ENCODE results near the gene SMC1A.
"Not testable (repeated sequence)": the region's sequence is repeated elsewhere in the genome, so short reads cannot be mapped to it uniquely, and the experiment has no call there.

SMC1A gene

DNA sequence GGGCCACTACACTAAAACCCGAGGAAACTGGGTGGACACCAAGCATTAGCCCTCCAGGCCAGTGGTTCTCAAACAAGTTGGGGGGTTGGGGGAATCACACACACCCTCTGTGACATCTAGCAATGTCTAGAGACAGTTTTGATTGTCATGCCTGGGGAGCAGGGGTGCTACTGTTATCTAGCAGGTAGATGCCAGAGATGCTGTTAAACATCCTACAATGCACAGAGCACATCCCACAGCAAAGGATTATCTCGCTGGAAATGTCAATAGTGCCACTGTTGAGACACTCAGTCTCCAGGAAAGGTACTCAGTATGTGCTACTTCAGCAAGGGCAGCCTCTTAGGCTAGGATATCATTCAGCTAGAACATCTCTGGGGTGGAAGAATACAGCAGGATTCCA is 1.3 kb downstream of the SMC1A start:
- DNase-seq = no peak

DNA sequence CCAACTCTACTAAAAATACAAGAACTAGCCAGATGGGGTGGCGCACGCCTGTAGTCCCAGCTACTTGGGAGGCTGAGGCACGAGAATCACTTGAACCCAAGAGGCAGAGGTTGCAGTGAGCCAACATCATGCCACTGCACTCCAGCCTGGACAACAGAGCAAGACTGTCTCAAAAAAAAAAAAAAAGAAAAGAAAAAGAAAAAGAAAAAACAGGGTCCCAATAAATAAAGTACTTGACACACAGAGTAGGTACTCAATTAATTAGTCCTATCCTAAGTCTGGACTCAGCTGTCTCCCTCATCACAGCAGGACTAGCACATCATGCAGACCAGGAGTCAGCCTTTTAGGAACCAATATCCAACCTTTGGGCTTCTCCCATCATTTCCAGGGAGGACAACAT is 2.1 kb downstream of the SMC1A start:
- DNase-seq = not testable (repeated sequence)

DNA sequence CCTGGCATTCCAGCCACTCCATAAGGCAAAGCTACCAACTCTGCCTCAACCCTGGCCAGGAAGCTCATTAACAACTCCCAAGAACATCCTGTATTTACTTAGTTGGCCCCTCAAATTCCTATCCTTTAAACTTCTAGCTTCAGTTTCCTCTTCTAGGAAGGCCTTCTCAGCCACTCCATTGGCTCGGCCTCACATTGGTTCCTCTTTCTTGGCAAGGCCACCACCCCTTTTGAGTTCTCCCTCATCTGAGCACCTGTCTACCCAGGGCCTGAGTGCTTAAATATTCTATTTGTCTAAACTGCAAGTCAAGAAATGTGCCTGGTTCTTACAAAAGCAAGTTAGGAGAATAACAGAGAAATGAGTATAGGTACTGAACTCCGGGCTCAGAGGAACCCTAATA is 10.0 kb downstream of the SMC1A start:
- no peak for DNase-seq

DNA sequence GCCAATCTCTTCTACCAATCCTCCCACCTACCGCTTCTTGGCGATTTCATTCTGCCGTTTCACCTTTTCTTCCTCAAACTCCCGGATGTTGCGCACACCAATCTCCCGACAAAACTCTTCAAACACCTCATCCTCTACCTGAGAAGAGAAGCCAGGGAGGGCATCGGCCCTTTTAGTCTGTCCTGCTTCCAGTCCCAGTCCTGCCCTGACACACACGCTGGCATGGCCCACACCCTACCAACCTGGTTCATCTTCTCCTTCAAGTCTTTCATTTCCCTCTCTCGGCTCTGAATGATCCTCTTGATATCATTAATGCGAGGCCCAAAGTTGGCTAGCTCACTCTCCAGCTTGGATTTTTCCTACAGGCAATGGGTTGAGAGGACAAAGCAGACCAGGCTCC is 18.9 kb downstream of the SMC1A start:
- no peak for DNase-seq

DNA sequence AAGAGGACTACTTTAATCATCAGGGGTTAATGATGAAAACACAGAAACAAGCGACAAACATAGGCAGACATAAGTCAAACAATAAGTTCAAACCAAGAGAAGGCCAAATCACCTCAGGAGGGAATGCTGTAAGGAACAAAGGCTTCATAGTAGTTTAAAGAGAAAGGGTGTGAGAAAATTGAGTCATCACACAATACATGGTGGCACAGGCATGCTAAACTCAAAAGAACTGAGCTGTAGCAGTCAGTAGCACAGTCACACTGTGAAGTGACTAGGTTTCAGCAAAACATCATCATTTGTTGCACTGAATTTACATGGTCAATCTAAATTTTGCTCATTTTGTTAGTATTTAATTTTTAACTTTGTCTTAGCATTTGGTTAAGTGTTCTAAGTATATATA is 24.2 kb downstream of the SMC1A start:
- DNase-seq = no peak

DNA sequence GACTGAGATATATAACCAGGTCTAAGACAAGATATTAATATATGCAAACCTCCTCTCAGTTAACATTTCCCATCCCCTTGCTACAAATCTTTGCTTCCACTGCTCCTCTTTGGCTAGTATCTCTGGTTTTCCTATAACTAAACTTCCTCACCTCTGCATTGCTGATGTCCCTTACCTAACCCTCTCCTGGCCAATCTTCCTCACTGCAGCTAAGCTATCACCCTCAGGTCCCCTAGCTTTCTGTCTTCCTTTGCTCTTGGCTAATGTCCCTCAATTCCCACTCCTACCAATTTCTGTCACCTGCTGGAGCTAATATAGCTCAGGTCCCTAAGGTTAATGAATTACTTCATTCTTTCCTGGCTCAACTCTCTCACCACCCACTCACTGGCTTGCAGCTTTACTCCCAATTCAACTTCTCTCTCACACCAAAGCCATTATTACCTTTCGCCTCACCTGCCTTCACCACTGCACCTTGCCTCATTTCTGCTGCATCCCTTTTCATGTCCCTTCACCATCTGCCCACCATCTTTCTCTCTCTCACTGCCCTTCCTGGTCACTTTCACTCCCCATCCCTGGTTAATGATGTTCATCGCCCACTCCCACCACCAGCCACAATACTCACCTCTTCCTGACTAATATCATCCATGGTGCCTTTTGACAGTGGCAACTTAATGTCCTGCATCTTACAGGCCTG is 26.7 kb downstream of the SMC1A start:
- no peak for DNase-seq

DNA sequence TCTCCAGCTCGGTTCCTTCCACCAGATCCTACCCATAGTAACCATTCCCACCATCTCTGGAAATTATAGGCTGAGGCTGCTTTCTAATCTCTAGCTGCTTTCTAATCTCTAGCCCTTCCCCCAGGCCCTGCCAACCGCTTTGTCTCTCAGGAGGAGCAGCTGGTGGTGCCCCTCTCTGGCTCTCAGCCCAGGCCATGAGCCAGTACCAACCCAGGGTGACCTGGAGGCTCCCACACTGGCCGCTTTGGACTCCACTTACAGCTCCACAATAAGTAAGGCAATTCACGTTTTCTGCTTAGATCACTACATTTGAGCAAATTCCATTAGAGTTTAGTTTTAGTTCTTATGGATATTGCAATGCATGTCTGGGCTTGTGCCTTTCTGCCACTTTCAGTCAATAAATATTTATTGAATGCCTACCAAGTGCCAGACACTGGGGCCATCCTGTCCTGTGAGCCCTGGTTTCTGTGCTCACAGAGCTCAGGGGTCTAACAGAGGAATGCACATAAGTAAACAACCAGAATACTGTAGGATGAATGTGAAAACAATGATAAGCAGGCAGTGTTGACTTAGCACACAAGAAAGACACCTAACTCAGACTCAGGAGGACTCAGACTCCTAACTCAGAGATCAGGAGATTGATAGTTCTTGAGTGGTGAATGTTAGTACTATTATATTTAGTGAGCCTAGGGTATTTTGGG is 38.9 kb downstream of the SMC1A start:
- no peak for DNase-seq

DNA sequence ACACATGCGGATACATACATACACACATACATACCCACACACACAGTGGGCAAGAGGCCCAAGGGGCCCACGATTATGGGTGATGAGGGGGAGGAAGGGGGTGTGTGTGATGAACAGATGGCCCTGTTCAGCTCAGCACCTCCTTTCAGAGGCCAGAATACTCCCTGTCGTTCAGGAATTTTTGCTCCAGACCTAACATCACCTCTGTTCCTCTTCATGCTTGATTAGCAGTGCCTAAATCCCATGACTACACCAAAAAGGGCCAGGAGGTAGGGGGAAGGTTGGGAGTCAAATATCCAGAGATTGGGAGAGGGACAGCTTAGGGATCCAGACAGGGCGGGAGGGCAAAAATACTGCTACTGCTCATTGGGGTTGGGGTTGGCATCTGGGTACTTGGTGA is 42.7 kb downstream of the SMC1A start:
- DNase-seq = no peak

DNA sequence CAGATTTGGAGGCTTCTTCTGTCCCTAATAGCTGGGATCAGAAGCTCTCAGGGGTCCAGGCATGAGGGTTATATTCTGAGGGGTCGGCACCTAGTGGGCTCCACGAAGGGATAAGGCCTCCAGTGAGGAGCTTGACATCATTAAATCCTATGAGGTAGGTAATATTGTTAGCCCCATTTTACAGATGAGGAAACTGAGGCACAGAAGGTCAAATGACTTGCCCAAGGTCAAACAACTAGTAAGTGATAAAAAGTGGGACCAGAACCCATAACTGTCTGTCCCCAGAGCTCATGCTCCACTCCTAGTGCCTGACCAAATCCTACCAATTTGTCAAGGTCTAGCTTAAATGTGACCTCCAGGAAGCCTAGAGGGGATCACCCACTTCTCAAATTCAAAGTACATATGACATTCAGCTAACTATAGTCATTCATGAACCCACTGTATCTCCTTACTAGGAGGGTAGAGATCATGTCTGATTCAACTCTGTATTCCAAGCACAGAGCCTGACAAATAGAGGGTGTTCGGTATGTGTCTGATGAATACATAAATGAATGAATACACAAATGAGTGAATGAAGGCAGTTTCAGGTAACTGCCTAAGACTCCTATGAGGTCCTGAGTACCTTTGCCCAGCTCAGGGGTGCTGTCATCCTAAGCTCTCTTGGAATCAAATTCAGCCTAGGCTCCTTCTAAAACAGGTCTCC is 43.3 kb downstream of the SMC1A start:
- DNase-seq = no peak

DNA sequence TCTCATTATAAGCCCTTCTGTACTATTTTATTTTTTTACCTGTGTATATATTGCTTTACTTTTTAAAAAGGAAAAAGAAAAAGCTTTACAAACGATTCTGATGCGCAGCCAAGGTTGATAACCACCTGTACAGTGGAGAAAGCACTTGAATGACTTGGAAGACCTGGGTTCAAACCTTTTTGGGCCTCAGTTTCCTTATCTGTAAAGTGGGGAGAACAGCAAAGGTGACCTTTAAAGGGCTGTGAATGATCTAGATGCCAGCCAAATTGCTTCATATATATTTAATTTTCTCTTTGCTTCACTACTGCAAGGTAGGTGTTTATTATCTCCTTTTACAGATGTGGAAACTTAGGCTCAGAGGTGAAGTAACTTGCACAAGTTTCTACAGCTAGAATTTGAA is 45.0 kb downstream of the SMC1A start:
- DNase-seq = no peak

DNA sequence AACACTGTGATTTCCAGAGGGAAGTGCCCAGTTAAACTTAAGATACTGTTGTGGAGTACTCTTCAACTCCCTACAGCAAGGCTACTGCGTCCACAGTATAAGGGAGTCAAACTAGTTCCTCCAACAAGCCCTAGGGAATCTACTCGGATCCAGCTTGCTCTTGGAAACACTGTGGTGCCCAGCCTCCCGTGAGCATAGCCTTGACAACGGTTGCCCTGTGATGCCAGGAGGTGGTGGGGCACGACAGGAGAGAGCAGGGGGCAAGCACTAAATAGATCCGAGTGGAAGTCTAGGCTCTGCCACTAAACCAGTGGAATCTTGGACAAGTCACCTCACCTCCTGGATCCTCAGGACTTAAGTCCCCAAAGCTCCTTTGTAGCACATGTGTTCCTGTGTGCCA is 45.6 kb downstream of the SMC1A start:
- no peak for DNase-seq

DNA sequence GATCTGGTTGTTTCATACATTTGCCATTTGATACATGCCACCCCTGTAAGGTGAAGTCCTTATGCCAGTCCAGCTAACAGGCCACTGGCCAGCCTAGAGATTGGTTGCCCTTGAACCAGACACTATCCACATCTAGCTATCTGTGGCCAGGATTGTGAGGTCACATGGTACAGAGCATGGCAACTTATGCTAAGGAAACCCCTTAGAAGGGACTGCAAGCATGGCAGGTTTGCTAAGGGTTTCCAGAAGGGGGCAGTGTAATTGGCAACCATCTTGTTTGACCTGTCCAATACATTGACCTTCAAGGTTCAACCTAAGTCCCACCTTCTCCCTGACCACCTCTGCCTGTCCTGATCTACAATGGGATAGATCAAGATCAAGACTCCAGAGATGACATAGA is 47.5 kb downstream of the SMC1A start:
- DNase-seq = no peak

DNA sequence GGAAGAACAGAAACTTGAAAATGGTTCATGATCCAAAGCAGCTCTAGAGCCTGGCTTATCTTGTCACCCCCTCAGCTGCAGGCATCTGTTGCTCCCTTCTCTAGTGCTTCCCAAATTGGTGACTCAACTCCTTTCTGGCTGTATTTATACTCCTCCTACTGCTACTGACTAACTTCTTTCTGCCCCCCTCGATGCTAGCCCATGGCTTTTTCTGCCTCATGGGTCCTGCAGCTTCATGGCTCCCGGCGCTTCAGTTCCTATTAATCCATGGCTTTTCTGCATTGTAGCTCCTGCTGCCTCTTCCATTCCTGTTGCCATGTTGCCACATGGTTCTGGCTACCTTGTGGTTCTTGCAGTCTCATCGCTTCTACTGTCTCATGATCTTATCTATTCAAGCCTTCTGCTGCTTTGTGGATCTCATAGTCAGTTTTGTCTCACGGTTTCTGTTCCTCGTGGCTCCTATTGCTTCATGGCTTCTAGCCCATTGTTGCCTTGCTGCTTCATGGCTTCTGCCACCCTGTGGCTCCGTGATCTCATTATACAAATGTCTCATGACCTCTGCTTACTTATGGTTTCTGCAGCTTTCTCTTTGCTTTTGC is 48.1 kb downstream of the SMC1A start:
- no peak for DNase-seq

DNA sequence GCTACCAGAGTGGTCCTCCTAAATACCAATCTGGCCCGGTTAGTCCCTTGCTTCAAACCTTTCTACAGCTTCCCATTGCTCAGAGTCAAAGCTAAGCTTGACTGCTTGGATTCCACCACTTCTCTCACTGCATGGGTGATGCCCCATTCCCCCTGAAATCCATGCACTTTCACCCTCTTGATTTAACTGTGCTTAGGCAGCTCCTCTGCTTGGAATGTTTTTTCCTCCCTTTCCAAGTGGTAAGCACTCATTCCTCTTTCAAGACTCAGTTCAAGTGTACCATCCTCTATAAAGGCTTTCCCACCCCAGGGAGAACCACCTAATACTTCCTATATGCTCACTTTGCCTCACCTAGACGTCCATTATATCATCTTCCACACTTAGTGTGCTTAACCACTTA is 49.1 kb downstream of the SMC1A start:
- no peak for DNase-seq

DNA sequence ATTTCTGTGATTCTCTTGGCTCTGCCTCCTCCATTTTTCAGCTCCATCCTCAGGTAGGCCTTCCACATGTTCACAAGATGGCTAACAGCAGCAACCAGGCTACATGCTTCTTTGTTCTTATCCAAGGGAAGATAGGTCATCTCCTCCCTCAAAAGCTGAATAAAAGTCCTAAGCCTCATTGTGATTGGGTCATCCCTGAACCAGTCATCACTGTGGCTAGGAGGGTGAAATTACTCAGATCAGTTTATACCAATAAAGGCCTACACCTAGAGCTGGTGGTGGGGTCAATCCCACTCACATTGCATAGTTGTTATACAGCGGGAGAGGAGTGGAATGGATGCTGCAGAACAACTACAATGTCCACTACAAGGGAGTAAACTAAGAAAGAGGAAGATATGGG is 56.0 kb downstream of the SMC1A start:
- not testable (repeated sequence) for DNase-seq

DNA sequence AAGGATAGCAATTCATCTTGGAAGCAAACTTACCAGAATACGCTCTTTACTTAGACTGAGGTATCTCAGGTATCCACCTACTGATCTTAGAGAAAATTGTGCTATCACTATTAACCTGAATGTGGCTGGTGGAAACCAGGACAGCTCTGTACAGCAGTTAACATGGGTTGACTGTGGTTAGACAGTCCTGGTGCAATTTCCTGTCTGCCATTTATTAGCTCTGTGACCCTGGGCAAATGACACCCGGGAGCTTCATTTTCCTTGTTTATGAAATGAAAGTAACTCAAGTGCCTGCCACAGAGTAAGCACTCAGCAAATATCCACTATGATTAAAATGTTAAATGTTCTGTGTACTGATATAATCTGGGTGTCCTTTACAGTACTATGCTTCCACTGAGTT is 60.0 kb downstream of the SMC1A start:
- DNase-seq = no peak

DNA sequence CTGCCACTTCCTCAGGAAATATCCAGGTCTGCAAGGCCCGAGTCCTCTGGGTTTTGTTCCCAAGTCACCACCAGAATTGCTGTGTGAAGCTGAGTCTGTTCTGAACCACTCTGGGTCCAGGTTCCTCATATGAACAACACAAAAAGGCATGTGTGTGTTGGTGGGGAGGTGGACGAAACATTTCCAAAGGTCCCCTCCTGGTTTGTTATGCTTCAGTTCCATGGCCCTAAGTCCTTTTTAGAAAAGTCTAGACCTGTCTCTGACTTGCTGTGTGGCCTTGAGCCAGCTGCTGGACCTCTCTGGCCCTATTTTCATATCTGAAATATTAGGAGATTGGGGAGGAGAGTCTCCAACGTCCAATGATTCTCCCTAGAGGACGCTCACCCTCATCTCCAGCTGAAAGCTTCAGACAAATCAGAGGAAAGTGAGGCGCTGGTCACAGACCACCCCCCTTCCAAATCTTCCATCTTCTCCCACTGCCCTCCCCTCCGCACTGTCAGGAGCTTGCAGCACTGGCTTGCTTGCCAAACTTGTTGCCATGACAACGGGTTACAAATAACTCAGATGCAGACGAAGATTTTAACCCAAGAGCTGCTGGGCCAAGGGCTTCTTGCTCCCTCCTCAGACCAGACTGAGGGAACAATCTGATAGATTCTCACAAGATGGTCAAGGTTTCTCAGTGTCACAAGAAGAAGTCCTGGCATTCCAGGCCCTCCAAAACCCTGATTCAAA is 64.5 kb downstream of the SMC1A start:
- no peak for DNase-seq

DNA sequence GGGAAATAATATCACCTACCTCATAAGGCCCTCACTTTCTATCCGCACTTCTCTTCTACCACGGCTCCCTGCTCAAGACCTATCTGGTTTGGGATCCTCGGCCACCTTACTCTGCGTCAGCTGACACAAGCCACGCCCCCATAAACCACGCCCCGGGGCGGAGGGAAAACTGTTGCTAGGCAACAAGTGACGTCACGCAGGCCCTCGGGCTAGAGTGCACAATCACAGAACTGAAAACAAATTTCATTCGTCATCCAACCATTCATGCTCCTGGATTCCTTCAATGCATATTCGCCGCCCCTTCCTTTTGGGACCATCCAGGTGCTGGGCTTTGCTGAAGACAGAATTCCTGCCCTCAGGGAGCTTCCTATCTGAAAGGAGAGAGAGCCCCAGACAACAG is 66.3 kb downstream of the SMC1A start:
- no peak for DNase-seq

DNA sequence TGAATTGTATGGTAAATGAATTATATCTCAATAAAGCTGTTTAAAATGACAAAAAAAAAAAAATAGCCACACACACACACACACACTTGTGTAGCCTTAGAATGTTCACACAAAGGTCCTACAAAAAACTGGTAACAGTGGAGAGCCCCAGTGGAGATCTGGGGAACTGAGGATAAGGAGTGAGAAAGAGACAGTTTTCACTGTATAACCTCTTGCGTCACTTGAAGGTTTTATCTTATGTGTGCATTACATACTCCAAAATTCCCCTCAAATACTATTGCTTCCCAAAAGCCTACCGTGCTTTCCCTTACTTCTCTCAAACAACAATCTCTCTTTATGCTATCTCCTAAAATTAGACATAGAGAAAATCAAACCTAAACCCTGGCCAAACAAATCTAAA is 67.8 kb downstream of the SMC1A start:
- DNase-seq = no peak

DNA sequence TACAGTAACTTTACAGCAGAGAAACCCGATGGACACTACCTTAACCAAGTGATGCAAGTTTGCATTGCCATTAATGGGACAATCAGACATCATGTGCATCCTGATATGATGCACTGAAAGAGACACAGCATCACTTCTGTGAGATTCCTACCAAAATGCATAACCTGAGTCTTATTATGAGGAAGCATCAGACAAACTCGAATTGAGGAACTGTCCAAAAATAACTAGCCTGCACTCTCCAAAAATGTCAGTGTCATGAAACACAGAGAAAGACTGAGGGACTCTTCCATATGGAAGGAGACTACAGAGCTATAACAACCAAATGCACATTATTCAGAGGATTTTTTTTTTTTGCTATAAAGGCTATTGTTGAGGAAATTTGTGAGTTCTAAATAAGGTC is 74.5 kb downstream of the SMC1A start:
- no peak for DNase-seq

DNA sequence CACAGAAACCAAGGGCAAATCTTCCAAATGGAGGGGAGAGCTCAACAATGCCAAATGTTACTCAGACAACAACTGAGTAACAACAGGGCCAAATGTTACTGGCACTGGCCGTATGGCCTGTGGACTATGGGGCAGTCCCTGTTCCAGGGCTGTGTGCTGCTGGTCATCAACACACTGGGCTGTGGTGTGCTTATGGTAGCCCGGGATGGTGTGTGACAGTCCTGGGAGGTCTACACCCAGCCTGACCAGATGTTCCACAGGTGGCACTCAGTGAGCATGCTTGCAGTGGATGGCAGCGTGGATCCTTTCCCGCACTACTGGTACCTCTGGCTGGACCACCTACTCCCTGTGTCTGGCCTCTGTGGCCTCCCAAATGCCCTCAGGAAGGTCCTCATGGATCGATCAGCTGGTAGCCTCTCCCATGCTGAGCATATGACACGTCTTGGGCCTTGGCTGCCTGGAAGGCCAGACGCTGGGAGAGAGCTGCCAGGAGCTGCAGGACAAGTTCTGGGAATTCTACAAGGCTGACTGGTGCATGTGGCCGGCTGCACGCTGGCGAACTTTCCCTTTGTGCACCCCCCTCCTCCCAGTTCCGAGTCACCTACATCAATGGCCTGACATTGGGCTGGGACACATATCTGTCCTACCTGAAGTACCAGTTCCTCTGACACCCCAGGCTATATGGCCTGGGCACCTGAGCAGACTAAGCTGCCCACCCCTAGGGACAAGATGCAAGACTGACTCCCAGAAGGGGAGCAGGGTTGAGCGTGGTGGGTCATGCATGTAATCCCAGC is 81.4 kb downstream of the SMC1A start:
- DNase-seq = no peak

DNA sequence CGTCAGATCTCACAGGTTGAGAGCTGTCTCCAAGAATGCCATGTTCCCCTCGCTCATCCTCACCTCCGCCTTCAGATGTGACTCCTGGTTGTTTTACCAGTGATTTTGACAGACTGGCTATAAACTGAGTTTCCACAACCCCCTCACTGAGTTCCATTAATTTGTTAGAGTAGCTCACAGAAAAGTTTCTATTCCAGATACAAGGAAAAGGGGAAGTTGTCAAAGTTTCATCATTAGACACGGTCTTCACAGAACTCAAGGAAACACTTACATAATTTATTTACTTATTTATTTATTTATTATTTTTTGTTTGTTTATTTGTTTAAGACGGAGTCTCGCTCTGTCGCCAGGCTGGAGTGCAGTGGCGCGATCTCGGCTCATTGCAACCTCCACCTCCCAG is 85.4 kb downstream of the SMC1A start:
- DNase-seq = no peak

Measured in stimulated activated CD4-positive, alpha-beta T cell treated with anti-CD3 and anti-CD28 coated beads, Interleukin-4, amount 100 ng/mL, for 1 hour (primary cell).